Measurements from ENCODE around the gene COX19. TPM values are rescaled to one million over a fixed set of nuclear protein-coding genes. Genes with fewer than 3 reads are reported as not detected.

Gene COX19
- polyA plus RNA-seq, 1 donor from 2014 or later = 16.0 TPM

DNA sequence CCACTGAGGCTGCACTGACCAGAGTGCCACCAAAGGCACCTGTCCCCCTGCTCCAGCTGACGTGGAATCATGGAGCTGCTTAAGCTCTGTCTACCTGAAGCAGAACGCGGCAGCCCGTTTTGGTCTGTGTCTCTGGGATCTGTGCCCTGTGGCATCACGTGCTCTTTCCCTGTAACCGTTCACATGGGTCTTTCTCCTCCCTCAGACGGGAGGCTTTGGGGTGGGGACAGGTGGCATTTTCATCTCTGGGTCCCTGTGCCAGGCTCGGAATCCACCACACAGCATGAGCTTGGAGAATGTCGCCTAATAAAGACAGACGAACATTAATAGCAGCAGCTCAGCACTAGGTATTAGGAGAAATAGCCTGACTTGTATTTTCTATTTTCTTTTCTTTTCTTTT is 19.3 kb downstream of the COX19 start:
- H3K9me3 ChIP-seq (ENCODE audit: low read length) = no peaks in the 10 kb centered on the region
- H3K79me2 ChIP-seq (replicated peaks; ENCODE audit: insufficient read depth, low read length) = no peaks in the 10 kb centered on the region
- no peak overlapping the region for H3K4me2 ChIP-seq (ENCODE audit: low read length)
- no peaks in the 10 kb centered on the region for H3K36me3 ChIP-seq (ENCODE audit: insufficient read depth, low read length)
- H3K4me3 ChIP-seq (ENCODE audit: low read length) = no peak overlapping the region
- no peaks in the 10 kb centered on the region for H4K20me1 ChIP-seq (ENCODE audit: insufficient read depth)
- H3K27me3 ChIP-seq (ENCODE audit: insufficient read depth, low read depth, low read length) = no peaks in the 10 kb centered on the region
- H3F3A ChIP-seq (ENCODE audit: insufficient read depth, low read length, poor library complexity, severe bottlenecking) = no peaks in the 10 kb centered on the region
- no peak overlapping the region for H2AFZ ChIP-seq (ENCODE audit: low read depth, low read length)
- TF ChIP-seq EZH2 (IDR thresholded peaks at IDR 0.05; ENCODE audit: borderline replicate concordance, insufficient read depth, low read length, poor library complexity, severe bottlenecking) (no peak), EP300 (conservative IDR thresholded peaks at IDR 0.05; ENCODE audit: poor library complexity, severe bottlenecking) (no peak), SMC3 (conservative IDR thresholded peaks at IDR 0.05; ENCODE audit: poor library complexity) (no peak), POLR2AphosphoS5 (IDR thresholded peaks at IDR 0.05) (no peak), MXI1 (conservative IDR thresholded peaks at IDR 0.05; ENCODE audit: poor library complexity, severe bottlenecking) (no peak), RAD21 (conservative IDR thresholded peaks at IDR 0.05) (no peak), TAF1 (IDR thresholded peaks at IDR 0.05; ENCODE audit: low read depth) (no peak)
- TF ChIP-seq, protein P1, sequence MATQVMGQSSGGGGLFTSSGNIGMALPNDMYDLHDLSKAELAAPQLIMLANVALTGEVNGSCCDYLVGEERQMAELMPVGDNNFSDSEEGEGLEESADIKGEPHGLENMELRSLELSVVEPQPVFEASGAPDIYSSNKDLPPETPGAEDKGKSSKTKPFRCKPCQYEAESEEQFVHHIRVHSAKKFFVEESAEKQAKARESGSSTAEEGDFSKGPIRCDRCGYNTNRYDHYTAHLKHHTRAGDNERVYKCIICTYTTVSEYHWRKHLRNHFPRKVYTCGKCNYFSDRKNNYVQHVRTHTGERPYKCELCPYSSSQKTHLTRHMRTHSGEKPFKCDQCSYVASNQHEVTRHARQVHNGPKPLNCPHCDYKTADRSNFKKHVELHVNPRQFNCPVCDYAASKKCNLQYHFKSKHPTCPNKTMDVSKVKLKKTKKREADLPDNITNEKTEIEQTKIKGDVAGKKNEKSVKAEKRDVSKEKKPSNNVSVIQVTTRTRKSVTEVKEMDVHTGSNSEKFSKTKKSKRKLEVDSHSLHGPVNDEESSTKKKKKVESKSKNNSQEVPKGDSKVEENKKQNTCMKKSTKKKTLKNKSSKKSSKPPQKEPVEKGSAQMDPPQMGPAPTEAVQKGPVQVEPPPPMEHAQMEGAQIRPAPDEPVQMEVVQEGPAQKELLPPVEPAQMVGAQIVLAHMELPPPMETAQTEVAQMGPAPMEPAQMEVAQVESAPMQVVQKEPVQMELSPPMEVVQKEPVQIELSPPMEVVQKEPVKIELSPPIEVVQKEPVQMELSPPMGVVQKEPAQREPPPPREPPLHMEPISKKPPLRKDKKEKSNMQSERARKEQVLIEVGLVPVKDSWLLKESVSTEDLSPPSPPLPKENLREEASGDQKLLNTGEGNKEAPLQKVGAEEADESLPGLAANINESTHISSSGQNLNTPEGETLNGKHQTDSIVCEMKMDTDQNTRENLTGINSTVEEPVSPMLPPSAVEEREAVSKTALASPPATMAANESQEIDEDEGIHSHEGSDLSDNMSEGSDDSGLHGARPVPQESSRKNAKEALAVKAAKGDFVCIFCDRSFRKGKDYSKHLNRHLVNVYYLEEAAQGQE (IDR thresholded peaks at IDR 0.05; ENCODE audit: borderline replicate concordance) = no peak
- TF ChIP-seq, protein P2, sequence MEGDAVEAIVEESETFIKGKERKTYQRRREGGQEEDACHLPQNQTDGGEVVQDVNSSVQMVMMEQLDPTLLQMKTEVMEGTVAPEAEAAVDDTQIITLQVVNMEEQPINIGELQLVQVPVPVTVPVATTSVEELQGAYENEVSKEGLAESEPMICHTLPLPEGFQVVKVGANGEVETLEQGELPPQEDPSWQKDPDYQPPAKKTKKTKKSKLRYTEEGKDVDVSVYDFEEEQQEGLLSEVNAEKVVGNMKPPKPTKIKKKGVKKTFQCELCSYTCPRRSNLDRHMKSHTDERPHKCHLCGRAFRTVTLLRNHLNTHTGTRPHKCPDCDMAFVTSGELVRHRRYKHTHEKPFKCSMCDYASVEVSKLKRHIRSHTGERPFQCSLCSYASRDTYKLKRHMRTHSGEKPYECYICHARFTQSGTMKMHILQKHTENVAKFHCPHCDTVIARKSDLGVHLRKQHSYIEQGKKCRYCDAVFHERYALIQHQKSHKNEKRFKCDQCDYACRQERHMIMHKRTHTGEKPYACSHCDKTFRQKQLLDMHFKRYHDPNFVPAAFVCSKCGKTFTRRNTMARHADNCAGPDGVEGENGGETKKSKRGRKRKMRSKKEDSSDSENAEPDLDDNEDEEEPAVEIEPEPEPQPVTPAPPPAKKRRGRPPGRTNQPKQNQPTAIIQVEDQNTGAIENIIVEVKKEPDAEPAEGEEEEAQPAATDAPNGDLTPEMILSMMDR (IDR thresholded peaks at IDR 0.05; ENCODE audit: poor library complexity, severe bottlenecking) = no peak
- H3K9ac ChIP-seq (ENCODE audit: low read length) = no peak overlapping the region
- H3K9me2 ChIP-seq (ENCODE audit: insufficient read depth, low read length) = no peaks in the 10 kb centered on the region
- H3K27ac ChIP-seq (ENCODE audit: low read length) = no peak overlapping the region

DNA sequence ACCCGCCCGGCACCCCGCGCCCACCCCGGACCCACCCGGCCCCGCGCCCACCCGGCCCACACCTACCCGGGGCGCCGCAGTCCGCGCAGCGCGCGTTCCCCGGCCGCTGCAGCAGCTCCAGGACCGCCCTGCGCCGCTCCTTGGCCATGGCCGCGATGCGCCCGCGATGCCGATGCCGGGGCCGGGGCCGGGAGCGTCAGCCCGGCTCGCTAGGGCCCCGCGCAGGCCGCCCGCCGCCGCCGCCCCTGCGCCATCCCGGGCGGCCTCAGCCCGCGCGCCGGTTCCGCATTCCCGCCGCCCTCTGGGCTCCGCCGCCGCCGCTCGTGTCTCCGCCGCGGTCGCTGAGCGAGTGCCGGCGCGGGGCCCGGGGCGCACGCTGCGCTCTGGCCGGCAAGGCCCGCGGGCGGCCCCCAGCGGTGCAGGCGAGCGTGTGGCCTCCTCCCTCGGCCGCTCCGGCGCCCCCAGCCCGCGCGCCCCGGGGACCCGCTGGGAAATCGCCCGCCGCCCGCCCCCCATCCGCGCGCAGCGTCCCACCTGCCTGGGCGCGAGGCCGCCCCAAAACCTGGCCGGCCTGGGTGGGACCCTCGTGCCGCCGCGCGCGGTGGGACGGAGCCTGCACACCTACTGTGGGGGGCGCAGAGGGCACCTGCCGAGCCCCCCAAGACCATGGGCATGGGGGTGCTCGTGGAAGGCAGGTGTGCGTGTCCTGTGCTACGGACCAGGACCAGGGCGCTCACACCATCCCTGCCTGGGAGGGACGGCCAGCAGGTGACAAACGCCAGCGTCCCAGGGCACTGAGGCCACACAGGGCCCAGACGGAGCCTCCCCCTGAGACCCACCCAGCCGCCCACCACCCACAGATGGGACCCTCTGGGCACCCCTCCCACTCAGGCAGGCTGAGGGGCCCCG is 20.8 kb downstream of the COX19 start, which contains the start of gene ADAP1:
Gene ADAP1, minus strand, starts transcription at position 351 of the 909 bp plus-strand sequence. Its CDS starts 203 bp downstream, at position 148.
- no peaks in the 10 kb centered on the region for H3K79me2 ChIP-seq (replicated peaks; ENCODE audit: insufficient read depth, low read length)
- no peaks in the 10 kb centered on the region for H3K36me3 ChIP-seq (ENCODE audit: insufficient read depth, low read length)
- H3K9ac ChIP-seq (ENCODE audit: low read length) = peak within 1 kb of the TSS; percentile 82
- H3F3A ChIP-seq (ENCODE audit: insufficient read depth, low read length, poor library complexity, severe bottlenecking) = no peaks in the 10 kb centered on the region
- no peaks in the 10 kb centered on the region for H4K20me1 ChIP-seq (ENCODE audit: insufficient read depth)
- H3K9me2 ChIP-seq (ENCODE audit: insufficient read depth, low read length) = no peaks in the 10 kb centered on the region
- peak within 1 kb of the TSS; percentile 45 for H2AFZ ChIP-seq (ENCODE audit: low read depth, low read length)
- no peaks in the 10 kb centered on the region for H3K9me3 ChIP-seq (ENCODE audit: low read length)
- H3K27me3 ChIP-seq (ENCODE audit: insufficient read depth, low read depth, low read length) = no peaks in the 10 kb centered on the region
- H3K4me2 ChIP-seq (ENCODE audit: low read length) = peak within 1 kb of the TSS; percentile 84
- peak within 1 kb of the TSS; percentile 88 for H3K4me3 ChIP-seq (ENCODE audit: low read length)
- H3K27ac ChIP-seq (ENCODE audit: low read length) = no peak within 1 kb of the TSS
- TF ChIP-seq TAF1 (IDR thresholded peaks at IDR 0.05; ENCODE audit: low read depth) (no peak), EP300 (conservative IDR thresholded peaks at IDR 0.05; ENCODE audit: poor library complexity, severe bottlenecking) (no peak), SMC3 (conservative IDR thresholded peaks at IDR 0.05; ENCODE audit: poor library complexity) (no peak), MXI1 (conservative IDR thresholded peaks at IDR 0.05; ENCODE audit: poor library complexity, severe bottlenecking) (no peak), RAD21 (conservative IDR thresholded peaks at IDR 0.05) (no peak)
- TF ChIP-seq, protein P2 (IDR thresholded peaks at IDR 0.05; ENCODE audit: poor library complexity, severe bottlenecking) = no peak

All from neural cell (in vitro differentiated cells).